Right atrium auricular region (tissue), 2 donors: ENCODE measurements around the gene ARAF. TPM values are rescaled to one million over a fixed set of nuclear protein-coding genes. Genes with fewer than 3 reads are reported as not detected.

ENCODE experiments used
- DNase-seq: peaks from one replicate; pipeline ENCODE4 v3.0.0-alpha.2; 2019; ENCODE audit warnings: low spot score
- H3K27ac ChIP-seq, 2 donors: fragments of 200-600 bp; sonication (generic); 1 replicate in 1 of 2; 2 replicates in 1 of 2; pipeline ENCODE4 v1.5.1; 2016 to 2019
- H3K27me3 ChIP-seq, 2 donors: fragments of 200-600 bp; sonication (generic); one replicate each; pipeline versions ENCODE4 v1.5.1 to v1.6.0; 2017 to 2019
- H3K36me3 ChIP-seq: fragments of 200-600 bp; sonication (generic); one replicate; pipeline ENCODE4 v1.5.1; 2016
- H3K4me1 ChIP-seq, 2 donors: fragments of 200-600 bp; sonication (generic); one replicate each; pipeline versions ENCODE4 v1.5.1 to v1.6.0; 2017 to 2019
- H3K4me3 ChIP-seq, 2 donors: fragments of 200-600 bp; sonication (generic); 1 replicate in 1 of 2; 2 replicates in 1 of 2; pipeline ENCODE4 v1.5.1; 2017 to 2019; ENCODE audit warnings: mild to moderate bottlenecking in 1 of 2, moderate library complexity in 1 of 2
- H3K9me3 ChIP-seq, 2 donors: fragments of 200-600 bp; sonication (generic); one replicate each; pipeline ENCODE4 v1.5.1; 2019
- total RNA-seq, 2 donors: library from RNA; depleted of rRNA; stranded (reverse); fragments of >200 nt; gene quantifications; one replicate each; pipeline ENCODE4 v1.1.0, GENCODE V29; 2016
- TF ChIP-seq, protein P1 (sequence below), 2 donors: fragments of 200-600 bp; sonication (generic); IDR thresholded peaks; one replicate each; pipeline ENCODE4 v1.5.1; 2019; ENCODE audit warnings: antibody characterized with exemption in 2 of 2

ARAF gene
- total RNA-seq, 2 donors from 2014 or later = 41.7 to 53.9 TPM

- H3K9me3 ChIP-seq = no peaks in the 10 kb centered on the region
- no peaks in the 10 kb centered on the region for H3K27me3 ChIP-seq
- no peak overlapping the region for H3K27ac ChIP-seq
- H3K36me3 ChIP-seq = no peaks in the 10 kb centered on the region
- H3K4me1 ChIP-seq = peaks cover 0 to 10% of the 10 kb centered on the region in 2 donors
- H3K4me3 ChIP-seq = no peak overlapping the region
- peak; percentile 49 for DNase-seq
- TF ChIP-seq, protein P1, sequence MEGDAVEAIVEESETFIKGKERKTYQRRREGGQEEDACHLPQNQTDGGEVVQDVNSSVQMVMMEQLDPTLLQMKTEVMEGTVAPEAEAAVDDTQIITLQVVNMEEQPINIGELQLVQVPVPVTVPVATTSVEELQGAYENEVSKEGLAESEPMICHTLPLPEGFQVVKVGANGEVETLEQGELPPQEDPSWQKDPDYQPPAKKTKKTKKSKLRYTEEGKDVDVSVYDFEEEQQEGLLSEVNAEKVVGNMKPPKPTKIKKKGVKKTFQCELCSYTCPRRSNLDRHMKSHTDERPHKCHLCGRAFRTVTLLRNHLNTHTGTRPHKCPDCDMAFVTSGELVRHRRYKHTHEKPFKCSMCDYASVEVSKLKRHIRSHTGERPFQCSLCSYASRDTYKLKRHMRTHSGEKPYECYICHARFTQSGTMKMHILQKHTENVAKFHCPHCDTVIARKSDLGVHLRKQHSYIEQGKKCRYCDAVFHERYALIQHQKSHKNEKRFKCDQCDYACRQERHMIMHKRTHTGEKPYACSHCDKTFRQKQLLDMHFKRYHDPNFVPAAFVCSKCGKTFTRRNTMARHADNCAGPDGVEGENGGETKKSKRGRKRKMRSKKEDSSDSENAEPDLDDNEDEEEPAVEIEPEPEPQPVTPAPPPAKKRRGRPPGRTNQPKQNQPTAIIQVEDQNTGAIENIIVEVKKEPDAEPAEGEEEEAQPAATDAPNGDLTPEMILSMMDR (IDR thresholded peaks at IDR 0.05) = no peak
Observed at GRCh38 chrX:47577901-47578300, 16.9 kb downstream of the ARAF start.

GRCh38 chrX:47578692-47579091, 17.7 kb downstream of the ARAF start:
- H3K27me3 ChIP-seq = no peaks in the 10 kb centered on the region
- peak; percentile 58 for DNase-seq
- no peaks in the 10 kb centered on the region for H3K36me3 ChIP-seq
- TF ChIP-seq, protein P1 (IDR thresholded peaks at IDR 0.05) = no peak
- no peak overlapping the region for H3K27ac ChIP-seq
- H3K4me3 ChIP-seq = no peak overlapping the region
- H3K4me1 ChIP-seq = peaks cover 0 to 10% of the 10 kb centered on the region in 2 donors
- no peaks in the 10 kb centered on the region for H3K9me3 ChIP-seq

DNA sequence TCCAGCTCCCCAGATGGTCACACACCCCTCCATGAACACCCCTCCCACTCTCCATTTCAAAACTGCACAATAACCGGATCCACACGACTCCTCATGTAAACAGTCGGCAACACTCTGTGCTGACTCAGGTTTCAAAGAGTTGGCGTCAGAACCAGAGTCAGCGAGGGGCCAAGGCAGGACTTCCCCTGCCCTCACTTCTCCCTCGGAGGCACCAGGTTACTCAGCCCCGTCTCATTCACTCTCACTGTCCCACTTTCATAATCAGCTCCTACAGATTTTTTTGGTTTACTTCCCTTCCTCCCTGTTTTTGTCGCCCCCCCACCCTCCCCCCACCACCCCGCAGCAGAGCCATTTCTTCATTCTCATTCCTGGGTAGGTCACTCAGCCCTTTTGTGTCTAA, 18.5 kb downstream of the ARAF start:
- no peak overlapping the region for H3K27ac ChIP-seq
- no peaks in the 10 kb centered on the region for H3K36me3 ChIP-seq
- peaks cover 0 to 6% of the 10 kb centered on the region in 2 donors for H3K4me1 ChIP-seq
- TF ChIP-seq, protein P1 (IDR thresholded peaks at IDR 0.05) = no peak
- H3K4me3 ChIP-seq = no peak overlapping the region
- H3K9me3 ChIP-seq = no peaks in the 10 kb centered on the region
- H3K27me3 ChIP-seq = no peaks in the 10 kb centered on the region
- peak; percentile 61 for DNase-seq

GRCh38 chrX:47581731-47582647, 21.0 kb downstream of the ARAF start, which contains the start of gene TIMP1:
TSS of gene TIMP1 (plus strand) at chrX:47582436. CDS start at chrX:47583416, 980 bp downstream.
- Histone ChIP-seq H3K4me1 (no peaks in the 10 kb centered on the region), H3K9me3 (no peaks in the 10 kb centered on the region), H3K4me3 (peak within 1 kb of the TSS; percentile 35 to 48), H3K27ac (peak within 1 kb of the TSS; percentile 67 to 75), H3K36me3 (no peaks in the 10 kb centered on the region), H3K27me3 (no peaks in the 10 kb centered on the region)
- DNase-seq = peak; percentile 91
- TF ChIP-seq, protein P1 (IDR thresholded peaks at IDR 0.05) = no peak

DNA sequence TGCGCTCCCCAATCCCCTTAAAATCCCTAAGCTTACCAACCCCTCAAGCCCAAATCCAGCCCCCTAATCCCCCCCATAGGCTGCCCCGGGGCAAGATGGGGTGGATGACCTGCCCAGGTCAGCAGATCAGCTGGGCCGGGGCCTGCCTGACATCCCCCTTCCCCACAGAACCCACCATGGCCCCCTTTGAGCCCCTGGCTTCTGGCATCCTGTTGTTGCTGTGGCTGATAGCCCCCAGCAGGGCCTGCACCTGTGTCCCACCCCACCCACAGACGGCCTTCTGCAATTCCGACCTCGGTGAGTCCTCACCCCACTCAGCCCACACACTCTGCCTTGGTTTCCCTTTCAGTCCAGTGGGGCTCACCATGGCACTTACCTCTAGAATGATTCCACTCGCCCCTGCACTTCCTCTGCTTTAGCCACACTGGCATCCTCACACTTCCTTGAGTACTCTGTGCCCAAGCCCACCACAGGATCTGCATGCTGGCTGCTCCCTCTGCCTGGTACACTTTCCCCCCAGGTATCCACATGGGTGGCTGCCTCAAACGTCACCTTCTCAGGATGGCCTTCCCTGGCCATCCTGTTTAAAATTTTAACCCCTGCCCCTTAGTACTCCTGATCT, 22.3 kb downstream of the ARAF start:
- TF ChIP-seq, protein P1 (IDR thresholded peaks at IDR 0.05) = no peak
- no peaks in the 10 kb centered on the region for H3K27me3 ChIP-seq
- H3K9me3 ChIP-seq = no peaks in the 10 kb centered on the region
- peak overlapping the region; percentile 67 to 75 for H3K27ac ChIP-seq
- no peak for DNase-seq
- H3K4me1 ChIP-seq = no peaks in the 10 kb centered on the region
- peak overlapping the region; percentile 35 to 48 for H3K4me3 ChIP-seq
- H3K36me3 ChIP-seq = no peaks in the 10 kb centered on the region
